NCI-H2029 treated with DMSO at 0.1 percent for 48 hours (cell line): Measurements from ENCODE around the gene ZNF215.
"Not testable (repeated sequence)": the region's sequence is repeated elsewhere in the genome, so short reads cannot be mapped to it uniquely, and the experiment has no call there.

Experiments used
- DNase-seq: peaks from one replicate; lab custom pipeline; 2025; lab: John Stamatoyannopoulos, UW

Gene ZNF215

DNA sequence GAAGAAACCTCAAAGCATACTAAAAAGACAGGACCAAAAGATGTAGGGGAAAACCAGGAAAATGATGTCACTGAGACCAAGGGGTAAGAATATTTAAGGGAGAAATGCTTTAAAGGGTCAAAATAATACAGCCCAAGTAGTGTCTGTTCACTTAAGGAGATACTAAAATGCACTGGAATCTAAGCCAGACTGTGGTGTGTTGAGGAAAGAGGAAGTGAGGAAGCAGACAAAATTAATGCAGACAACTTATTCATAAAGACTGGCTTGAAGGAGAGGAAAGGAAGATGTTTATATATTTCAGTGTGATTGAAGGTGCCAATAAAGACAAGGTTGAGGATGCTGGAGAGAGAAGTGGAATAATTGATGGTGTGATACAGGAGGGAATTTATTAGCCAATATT is 15.7 kb downstream of the ZNF215 start:
- DNase-seq: no peak

DNA sequence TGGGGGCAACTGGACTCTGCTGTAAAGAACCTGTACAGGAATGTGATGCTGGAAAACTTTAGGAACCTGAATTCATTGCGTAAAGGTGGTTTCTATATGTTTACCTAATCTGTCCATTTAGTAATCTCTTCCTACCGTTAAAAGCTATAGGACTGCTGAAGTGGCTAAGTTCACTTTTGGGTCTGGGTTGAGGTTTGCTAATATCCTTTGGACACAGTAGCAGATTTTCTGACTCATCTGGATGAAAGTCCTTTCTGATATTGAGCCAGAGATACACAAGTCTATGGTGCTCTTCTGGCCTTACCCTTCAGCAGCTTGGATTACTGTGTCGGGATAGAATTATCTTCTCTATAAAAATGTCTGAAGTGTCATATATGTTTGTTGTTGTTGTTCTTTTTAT is 16.9 kb downstream of the ZNF215 start:
- DNase-seq: no peak

DNA sequence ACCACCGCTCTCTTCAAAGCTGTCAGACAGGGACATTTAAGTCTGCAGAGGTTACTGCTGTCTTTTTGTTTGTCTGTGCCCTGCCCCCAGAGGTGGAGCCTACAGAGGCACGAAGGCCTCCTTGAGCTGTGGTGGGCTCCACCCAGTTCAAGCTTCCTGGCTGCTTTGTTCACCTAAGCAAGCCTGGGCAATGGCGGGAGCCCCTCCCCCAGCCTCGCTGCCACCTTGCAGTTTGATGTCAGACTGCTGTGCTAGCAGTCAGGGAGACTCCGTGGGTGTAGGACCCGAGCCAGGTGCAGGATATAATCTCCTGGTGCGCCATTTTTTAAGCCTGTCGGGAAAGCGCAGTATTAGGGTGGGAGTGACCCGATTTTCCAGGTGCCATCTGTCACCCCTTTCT is 28.0 kb downstream of the ZNF215 start:
- not testable (repeated sequence) for DNase-seq

DNA sequence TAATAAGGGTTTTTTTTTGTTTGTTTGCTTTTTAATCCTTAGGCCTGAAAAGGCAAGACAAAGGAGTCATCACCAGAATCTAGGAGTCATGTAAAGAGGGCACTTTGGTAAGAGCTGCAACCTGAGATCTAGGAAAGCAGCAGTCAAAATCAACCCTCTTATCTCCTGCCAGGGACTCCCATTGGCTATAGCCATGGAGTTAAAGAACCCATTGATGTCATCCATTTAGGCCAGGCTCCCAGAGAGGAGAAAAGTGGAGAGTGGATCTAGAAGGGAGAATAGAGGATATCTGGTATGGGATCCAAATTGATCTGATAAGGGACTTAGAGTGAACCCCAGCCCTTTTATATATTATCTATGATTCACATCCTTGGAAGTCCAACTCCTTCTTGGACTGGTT is 35.9 kb downstream of the ZNF215 start:
- no peak for DNase-seq

DNA sequence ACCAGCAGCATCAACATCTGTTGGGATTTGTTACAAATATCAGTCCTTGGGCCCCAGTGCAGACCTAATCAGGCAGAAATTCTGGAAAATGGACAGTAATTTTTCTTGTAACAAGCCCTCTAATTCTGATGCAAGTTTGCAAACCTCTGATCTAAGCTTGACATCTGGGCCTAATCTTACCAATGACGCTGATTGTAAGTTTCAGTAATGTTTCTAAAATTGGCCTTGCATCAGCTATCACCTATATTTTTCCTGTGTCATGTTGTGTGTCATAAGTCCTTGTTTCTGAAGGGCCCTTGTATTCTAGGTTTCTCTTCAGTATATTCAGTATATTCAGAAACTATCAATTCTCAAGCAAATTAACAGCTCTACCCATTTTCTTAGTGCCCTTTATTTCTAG is 36.4 kb downstream of the ZNF215 start:
- DNase-seq: no peak

DNA sequence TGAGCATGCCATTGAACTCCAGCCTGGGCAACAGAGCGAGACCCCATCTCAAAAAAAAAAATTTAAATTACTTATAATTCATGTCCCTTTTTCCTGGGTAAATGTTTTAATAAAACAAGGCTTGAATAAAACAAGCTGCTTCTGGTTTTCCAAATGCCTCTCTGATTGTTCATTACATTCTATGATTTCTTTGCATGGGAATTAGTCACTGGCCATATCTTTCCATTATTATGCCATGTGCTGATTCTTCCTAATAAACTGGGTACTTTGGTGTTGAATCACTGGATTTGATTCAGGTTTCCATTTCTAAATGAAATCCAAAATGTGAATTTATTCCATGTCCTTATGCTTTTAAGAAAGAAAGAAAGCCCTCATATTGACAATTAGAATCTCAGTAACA is 42.6 kb downstream of the ZNF215 start:
- DNase-seq: no peak

DNA sequence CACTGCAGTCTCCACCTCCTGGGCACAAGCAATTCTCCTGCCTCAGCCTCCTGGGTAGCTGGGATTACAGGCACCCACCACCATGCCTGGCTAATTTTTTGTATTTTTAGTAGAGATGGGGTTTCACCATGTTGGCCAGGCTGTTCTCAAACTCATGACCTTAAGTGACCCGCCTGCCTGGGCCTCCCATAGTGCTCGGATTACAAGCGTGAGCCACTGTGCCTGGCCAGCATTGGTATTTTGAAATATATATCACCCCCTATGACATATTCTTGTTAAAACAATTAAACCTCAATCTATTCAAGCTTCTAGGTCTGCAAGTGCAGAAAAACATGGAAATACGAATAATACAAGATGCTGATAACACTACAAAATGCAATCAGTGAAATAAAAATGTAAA is 43.6 kb downstream of the ZNF215 start:
- not testable (repeated sequence) for DNase-seq

DNA sequence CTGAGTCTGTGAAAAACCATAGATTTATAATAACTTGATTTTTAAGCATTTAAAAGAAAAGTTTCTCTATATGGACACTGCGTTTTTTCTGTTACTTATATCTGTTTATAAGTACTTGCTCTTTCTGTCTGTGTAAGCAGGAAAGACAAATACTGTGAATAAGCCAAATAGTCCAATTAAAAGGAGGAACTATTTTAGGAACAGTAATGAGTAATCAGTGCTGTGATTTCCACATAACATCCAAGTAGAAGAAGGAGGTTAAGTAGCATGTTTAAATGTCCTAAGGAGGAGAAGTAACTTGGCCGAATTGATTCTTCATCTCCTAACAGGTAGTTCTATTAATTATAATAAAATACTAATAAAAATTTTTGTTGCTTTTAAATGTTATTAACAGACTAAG is 53.1 kb downstream of the ZNF215 start:
- no peak for DNase-seq

DNA sequence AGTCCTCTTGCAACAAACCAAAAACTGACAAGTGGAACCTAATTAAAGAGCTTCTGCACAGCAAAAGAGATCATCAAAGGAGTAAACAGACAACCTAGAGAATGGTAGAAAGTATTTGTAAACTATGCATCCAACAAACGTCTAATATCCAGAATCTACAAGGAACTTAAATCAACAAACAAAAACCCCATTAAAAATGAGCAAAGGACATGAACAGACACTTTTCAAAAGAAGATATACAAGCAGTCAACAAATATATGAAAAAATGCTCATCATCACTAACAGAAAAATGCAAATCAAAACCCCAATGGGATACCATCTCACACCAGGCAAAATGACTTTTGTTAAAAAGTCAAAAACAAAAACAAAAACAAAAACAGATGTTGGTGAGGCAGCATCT is 60.3 kb downstream of the ZNF215 start:
- no peak for DNase-seq

DNA sequence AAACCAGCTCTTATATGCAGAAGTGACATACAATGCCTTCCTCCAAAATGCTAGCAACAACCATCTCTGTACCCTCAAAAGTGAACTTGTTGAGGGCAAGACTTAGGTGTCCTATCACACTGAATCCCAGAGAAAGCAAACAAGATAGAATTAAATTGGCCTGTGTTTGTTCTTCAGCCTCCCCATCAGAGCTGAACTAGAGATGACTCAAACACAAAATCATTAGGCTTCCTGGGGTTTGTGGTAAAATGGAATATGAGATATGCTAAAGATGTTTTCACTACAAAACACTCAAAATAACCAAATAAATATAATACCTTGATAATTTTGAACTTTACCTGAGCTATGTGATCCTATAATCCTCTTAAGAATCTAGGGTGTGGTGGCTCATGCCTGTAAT is 62.3 kb downstream of the ZNF215 start:
- no peak for DNase-seq

DNA sequence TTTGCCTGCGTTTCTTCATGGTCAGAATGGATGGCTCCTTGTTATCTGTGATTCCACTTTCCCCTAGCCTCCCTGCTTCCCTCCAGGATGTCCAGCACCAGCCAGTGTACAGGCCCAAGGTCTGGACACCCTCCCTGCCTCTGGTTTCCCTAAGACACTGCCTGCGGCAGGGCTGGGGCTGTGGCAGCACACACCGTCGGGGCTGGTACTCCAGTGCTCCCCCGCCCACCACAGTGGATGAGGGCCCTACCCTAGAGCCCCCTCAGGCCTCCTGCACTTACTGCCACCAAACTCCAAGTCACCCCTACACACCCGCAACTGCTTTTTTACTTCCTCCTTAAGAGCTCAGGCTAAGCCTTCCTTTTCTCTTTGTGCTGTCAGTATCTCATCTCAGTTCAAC is 65.0 kb downstream of the ZNF215 start:
- no peak for DNase-seq

DNA sequence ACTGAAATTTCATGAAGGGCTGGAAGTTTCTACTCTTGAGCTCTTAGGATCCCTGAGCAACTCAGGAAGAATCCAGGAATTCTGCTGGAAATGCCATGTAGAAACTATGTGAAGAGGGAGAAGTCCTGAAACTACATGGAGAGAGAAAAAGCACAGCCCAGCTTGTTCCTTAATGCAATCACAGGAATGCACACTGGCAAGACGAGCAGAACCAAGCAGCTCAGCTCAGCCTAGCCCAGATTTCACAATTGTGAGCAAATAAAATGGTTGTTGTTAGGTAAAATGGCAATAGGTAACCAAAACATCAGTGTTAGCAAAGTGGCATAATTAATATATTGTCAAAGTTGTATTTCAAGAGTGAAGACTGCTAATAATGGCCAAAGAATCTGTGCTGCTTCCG is 65.8 kb downstream of the ZNF215 start:
- DNase-seq: no peak

DNA sequence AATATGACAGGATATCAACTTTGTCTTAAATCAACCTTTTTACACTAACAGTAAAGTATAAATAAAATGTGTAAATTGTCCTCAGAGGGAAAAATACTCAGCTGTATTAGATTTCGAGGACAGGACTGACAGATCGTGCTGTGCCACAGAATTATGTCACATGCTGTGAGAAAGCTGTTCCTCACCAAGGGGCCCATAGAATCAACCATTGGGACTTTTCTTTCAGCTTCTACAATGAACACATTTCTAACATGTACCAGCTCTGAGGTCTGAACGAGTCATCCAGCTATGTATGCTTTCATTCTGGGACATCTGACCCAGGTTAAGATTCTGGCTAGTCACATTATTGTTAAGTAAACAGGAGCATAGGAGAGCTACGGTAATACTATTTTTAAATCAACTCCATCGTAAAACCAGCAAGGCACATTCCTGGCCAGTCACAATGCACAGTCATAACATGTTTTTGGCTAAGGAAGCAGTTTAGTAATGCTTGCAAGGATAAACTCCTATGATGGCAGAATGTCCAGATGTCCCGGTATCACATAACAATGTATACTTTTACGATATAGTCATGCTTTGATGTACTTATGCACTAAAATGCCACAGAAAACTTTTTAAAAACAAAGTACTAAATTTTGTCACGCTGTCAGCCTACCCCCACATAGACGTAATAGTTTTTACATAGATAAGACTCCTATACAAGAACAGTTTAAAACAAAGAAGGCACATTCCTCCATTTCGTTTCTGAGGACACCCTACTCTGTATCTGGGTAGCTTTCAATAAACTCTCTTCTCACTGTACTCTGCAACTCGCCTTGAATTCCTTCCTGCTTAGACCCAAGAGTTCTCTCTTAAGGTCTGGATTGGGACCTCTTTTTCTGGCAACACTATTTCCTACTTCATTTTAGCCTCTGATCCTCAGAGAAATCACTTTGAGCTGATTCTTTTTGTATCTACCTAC is 66.5 kb downstream of the ZNF215 start:
- DNase-seq: no peak

DNA sequence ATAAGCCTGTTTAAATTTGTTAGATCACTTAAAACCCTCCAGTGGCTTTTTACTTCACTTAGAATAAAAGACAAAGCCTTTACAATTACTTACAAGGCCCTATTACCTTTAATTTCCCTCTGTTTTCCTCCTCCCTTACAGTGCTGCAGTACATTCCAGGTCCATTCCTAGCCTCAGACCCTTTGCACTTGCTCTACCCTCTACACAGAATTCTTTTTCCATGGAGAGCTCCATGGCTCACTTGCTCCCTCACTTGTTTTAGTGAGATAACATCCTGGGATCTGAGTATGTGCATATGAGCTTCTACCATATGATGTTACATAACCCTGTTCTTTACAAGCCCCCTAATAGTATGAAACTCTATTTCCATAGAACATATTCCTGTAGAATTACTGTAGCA is 69.5 kb downstream of the ZNF215 start:
- no peak for DNase-seq

DNA sequence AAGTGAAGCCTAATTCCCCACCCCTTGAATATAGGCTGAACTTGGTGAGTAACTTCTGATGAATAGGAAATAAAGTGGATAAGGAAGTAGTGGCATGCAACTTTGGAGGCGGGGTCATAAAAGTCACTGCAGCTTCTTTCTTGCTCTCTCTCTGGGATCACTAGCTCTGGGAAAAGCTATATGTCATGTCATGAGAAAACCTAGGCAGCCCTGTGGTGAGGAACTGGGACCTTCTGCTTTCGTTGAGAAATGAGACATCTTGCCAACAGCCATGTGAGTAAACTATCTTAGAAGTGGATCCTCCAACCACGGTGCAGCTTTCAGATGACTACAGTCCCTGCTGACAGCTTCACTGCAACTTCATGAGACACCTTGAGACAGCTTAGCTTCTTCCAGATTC is 78.3 kb downstream of the ZNF215 start:
- no peak for DNase-seq
